IPS-20b (cell line): ENCODE measurements around the gene ZNF407.
A peak's percentile ranks its signal among the peaks of the same experiment; 100 is the strongest.

Experiments
- H3K27ac ChIP-seq: one replicate; pipeline ENCODE4 v1.5.1; 2013; ENCODE audit warnings: low read length
- H3K27me3 ChIP-seq: 2 replicates; pipeline ENCODE4 v1.6.1; 2013; ENCODE audit warnings: mild to moderate bottlenecking, low read length, inconsistent platforms; ENCODE audit not compliant: insufficient read depth
- H3K36me3 ChIP-seq: 2 replicates; pipeline ENCODE4 v1.6.1; 2013; ENCODE audit warnings: low read depth, mild to moderate bottlenecking, inconsistent platforms, low read length, moderate library complexity; ENCODE audit not compliant: insufficient read depth
- H3K4me1 ChIP-seq: 2 replicates; pipeline ENCODE4 v1.6.1; 2013; ENCODE audit warnings: mild to moderate bottlenecking, control low read depth, inconsistent platforms, low read length, moderate library complexity; ENCODE audit not compliant: insufficient read depth
- H3K4me3 ChIP-seq: 2 replicates; pipeline ENCODE4 v1.5.1; 2013; ENCODE audit warnings: mild to moderate bottlenecking, low read length, inconsistent platforms
- H3K9ac ChIP-seq: 2 replicates; pipeline ENCODE4 v1.6.1; 2013; ENCODE audit warnings: low read depth, mild to moderate bottlenecking, inconsistent platforms, low read length, moderate library complexity
- H3K9me3 ChIP-seq: 2 replicates; pipeline ENCODE4 v1.6.1; 2013; ENCODE audit warnings: mild to moderate bottlenecking, low read depth, low read length, inconsistent platforms; ENCODE audit not compliant: insufficient read depth

ZNF407 gene, protein sequence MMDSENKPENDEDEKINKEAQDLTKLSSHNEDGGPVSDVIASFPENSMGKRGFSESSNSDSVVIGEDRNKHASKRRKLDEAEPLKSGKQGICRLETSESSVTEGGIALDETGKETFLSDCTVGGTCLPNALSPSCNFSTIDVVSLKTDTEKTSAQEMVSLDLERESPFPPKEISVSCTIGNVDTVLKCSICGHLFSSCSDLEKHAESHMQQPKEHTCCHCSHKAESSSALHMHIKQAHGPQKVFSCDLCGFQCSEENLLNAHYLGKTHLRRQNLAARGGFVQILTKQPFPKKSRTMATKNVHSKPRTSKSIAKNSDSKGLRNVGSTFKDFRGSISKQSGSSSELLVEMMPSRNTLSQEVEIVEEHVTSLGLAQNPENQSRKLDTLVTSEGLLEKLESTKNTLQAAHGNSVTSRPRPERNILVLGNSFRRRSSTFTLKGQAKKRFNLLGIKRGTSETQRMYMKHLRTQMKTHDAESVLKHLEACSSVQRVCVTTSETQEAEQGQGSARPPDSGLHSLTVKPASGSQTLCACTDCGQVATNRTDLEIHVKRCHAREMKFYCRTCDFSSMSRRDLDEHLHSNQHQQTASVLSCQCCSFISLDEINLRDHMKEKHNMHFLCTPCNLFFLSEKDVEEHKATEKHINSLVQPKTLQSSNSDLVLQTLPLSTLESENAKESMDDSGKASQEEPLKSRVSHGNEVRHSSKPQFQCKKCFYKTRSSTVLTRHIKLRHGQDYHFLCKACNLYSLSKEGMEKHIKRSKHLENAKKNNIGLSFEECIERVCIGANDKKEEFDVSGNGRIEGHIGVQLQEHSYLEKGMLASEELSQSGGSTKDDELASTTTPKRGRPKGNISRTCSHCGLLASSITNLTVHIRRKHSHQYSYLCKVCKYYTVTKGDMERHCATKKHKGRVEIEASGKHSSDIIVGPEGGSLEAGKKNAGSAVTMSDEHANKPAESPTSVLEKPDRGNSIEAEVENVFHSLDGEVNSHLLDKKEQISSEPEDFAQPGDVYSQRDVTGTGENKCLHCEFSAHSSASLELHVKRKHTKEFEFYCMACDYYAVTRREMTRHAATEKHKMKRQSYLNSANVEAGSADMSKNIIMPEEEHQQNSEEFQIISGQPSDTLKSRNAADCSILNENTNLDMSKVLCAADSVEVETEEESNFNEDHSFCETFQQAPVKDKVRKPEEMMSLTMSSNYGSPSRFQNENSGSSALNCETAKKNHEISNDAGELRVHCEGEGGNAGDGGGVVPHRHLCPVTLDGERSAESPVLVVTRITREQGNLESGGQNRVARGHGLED (N-terminal part only)

DNA sequence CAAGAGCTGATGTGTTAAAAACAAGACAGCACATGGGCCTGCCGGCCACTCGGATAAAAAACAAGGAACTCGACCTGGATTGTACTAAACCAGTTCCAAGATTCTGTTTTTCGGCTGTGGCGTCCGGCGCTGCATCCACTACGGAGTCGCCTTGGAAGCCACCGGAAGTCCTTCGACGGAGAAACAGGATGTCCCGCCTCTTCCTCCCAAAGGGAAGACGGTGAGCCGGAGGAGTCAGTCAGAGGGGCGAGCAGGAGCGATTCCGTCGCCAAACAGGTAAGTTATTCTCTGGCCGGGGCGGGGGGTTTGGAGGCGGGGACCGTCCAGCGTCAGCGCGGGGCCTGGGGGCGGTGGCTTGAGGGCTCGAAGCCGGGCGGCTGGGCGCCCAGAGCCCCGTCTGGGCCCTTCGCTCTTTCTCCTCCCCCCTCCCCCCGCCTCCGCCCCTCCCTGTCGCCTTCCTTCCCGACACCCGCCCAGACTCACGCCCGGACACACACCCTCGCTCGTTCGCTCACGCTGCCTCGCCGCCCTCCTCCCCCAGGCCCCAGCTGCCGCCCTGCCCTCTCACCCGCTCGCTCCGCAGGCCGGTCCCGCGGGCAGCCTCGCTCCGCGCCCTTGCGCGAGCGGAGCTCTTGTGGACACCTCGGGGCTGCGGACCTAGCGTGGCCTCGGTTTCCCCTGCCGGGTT lies at the start of gene ZNF407:
ZNF407 (plus strand) TSS at position 209 of the 688 bp plus-strand sequence. CDS start 33,150 bp downstream, outside the sequence.
- H3K9ac ChIP-seq: peak within 1 kb of the TSS; percentile 95
- H3K9me3 ChIP-seq: no peaks in the 10 kb centered on the region
- H3K27me3 ChIP-seq: peaks cover 12% of the 10 kb centered on the region
- H3K4me3 ChIP-seq: peak within 1 kb of the TSS; percentile 89
- peaks cover 6% of the 10 kb centered on the region for H3K4me1 ChIP-seq
- H3K27ac ChIP-seq: peak within 1 kb of the TSS; percentile 81
- H3K36me3 ChIP-seq: peaks cover 10% of the 10 kb centered on the region; the same call in 1 of the 2 replicates

DNA sequence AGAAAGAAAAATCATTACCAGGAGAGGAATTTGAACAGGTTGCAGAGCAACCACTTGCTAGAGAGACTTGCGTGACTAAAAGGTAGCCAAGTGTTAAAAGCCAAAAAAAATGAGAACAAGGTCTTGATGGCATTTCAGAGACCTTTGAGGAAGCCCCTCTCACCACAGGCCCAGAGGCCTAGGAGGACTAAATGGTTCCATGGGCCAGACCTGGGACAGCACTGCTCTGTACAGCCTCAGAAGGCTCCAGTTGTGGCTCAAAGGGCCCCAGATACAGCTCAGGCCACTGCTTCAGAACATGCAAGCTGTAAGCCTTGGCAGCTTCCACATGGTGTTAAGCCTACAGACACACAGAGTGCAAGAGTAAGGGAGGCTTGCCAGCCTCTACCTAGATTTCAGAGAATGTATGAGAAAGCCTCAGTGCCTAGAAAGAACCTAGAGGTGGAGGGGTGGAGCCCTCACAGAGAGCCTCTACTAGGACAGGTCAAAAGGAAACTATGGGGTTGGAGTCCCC lies 48.0 kb upstream of the ZNF407 start:
- no peaks in the 10 kb centered on the region for H3K4me1 ChIP-seq
- H3K4me3 ChIP-seq: no peak overlapping the region
- H3K9ac ChIP-seq: no peak overlapping the region
- peaks cover 33% of the 10 kb centered on the region for H3K9me3 ChIP-seq
- 0 out of 2 replicates have a peak, but pooled peaks cover 5% of the 10 kb centered on the region for H3K27me3 ChIP-seq
- no peaks in the 10 kb centered on the region for H3K36me3 ChIP-seq
- no peak overlapping the region for H3K27ac ChIP-seq

DNA sequence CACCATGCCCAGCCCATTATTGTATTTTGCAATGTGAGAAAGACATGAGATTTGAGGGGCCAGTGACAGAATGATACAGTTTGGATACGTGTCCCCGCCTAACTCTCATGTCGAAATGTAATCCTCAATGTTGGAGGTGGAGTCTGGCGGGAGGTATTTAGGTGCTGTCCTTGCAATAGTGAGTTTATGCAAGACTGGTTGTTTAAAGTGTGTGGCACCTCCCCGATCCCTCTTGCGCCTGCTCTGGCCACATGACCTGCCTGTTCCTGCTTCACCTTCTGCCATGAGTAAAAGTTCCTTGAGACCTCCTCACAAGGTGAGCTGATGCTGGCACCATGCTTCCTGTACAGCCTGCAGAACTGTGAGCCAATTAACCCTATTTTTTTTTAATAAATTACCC lies 46.8 kb upstream of the ZNF407 start:
- H3K36me3 ChIP-seq: no peaks in the 10 kb centered on the region
- no peak overlapping the region for H3K4me3 ChIP-seq
- H3K4me1 ChIP-seq: no peaks in the 10 kb centered on the region
- H3K27ac ChIP-seq: no peak overlapping the region
- 0 out of 2 replicates have a peak, but pooled peaks cover 5% of the 10 kb centered on the region for H3K27me3 ChIP-seq
- peaks cover 33% of the 10 kb centered on the region for H3K9me3 ChIP-seq
- H3K9ac ChIP-seq: no peak overlapping the region

DNA sequence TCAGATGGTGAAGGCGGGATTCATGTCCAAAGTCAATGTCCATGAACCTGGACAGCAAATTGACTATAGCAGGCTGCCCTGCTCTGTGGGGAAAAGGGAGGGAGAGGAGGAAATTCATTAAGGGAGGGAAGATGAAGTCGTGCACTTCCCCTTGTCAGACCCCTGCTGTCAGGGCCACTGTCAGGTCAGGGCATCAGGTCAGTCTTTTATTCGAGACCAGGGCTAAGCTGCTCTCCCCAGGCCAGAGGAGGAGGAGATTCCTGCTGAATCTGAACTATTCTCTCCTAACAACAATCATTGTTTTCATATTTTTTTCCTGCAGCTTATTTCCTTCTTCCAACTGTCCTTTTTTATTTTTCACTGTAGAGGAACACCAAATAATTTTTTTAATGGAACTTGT lies 46.2 kb upstream of the ZNF407 start:
- no peaks in the 10 kb centered on the region for H3K4me1 ChIP-seq

DNA sequence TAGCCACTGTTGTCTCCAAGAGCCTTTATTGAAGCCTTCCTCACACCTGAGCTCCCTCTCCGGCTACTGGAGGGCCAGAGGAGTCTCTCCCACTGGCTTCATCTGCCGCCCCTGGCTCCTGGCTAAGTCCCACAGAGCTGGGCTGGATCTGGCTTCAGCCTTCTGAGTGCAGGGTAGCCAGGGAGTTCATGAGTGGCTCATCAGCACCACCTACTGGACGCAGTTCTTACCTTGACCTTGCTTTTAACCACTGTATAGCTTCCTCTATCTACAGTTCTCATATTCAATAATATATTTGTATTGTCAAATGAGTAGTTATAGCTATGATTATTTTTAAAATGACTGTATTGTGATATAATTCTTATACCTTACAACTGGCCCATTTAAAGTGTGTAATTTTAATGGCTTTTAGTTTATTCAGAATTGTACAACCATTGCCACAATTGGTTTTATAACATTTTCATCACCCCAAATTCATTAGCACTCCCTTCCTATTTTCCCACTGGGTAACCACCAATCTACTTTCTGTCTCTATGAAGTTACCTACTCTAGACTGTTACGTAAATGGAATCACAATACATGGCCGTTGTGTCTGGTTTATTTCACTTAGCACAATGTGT lies 45.6 kb upstream of the ZNF407 start:
- Histone ChIP-seq H3K4me1 (no peaks in the 10 kb centered on the region), H3K9me3 (peaks cover 31% of the 10 kb centered on the region), H3K4me3 (no peak overlapping the region), H3K9ac (no peak overlapping the region), H3K27me3 (0 out of 2 replicates have a peak, but pooled peaks cover 5% of the 10 kb centered on the region), H3K27ac (no peak overlapping the region), H3K36me3 (no peaks in the 10 kb centered on the region)

More for the DNA sequence above, 46.2 kb upstream of the ZNF407 start:
- Histone ChIP-seq H3K27me3 (0 out of 2 replicates have a peak, but pooled peaks cover 5% of the 10 kb centered on the region), H3K9me3 (peaks cover 33% of the 10 kb centered on the region), H3K36me3 (no peaks in the 10 kb centered on the region), H3K9ac (no peak overlapping the region), H3K4me3 (no peak overlapping the region), H3K27ac (no peak overlapping the region)

DNA sequence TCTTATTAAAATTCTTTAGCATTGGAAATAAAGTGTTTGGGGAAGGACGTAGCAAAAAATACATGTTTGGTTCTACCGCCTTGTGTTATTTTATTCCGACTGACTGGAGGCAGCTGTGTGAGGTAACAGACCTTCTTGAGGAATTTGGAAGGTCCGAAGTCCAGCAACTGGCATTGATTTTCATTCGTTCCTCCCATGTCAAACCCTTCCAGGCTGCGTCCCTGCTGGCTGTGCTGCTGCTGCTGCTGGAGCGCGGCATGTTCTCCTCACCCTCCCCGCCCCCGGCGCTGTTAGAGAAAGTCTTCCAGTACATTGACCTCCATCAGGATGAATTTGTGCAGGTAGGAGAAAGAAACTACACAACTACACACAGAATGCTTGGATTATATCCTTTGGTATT lies 41.5 kb upstream of the ZNF407 start:
- Histone ChIP-seq H3K27me3 (0 out of 2 replicates have a peak, but pooled peaks cover 5% of the 10 kb centered on the region), H3K9me3 (no peaks in the 10 kb centered on the region), H3K27ac (no peak overlapping the region), H3K36me3 (no peaks in the 10 kb centered on the region), H3K9ac (no peak overlapping the region), H3K4me1 (no peaks in the 10 kb centered on the region), H3K4me3 (no peak overlapping the region)

DNA sequence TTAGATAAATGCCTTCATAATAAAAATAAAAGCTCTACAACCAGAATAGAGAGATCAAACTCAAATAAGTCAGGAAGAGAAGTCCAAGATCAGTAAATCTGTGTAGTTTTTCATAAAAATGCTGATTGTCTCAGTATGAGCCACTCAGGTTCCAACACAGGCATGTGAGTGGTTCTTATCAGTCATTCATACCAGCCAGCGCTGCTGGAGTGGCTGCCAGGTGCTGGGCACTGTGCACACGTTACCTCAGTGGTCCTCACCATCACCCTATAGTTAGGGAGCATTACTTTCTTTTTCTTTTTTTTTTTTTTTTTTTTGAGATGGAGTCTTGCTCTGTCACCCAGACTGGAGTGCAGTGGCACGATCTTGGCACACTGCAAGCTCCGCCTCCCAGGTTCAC lies 39.6 kb upstream of the ZNF407 start:
- H3K9ac ChIP-seq: no peak overlapping the region
- H3K9me3 ChIP-seq: no peaks in the 10 kb centered on the region
- H3K4me3 ChIP-seq: no peak overlapping the region
- H3K27ac ChIP-seq: no peak overlapping the region
- H3K36me3 ChIP-seq: no peaks in the 10 kb centered on the region
- H3K27me3 ChIP-seq: 0 out of 2 replicates have a peak, but pooled peaks cover 5% of the 10 kb centered on the region
- no peaks in the 10 kb centered on the region for H3K4me1 ChIP-seq

DNA sequence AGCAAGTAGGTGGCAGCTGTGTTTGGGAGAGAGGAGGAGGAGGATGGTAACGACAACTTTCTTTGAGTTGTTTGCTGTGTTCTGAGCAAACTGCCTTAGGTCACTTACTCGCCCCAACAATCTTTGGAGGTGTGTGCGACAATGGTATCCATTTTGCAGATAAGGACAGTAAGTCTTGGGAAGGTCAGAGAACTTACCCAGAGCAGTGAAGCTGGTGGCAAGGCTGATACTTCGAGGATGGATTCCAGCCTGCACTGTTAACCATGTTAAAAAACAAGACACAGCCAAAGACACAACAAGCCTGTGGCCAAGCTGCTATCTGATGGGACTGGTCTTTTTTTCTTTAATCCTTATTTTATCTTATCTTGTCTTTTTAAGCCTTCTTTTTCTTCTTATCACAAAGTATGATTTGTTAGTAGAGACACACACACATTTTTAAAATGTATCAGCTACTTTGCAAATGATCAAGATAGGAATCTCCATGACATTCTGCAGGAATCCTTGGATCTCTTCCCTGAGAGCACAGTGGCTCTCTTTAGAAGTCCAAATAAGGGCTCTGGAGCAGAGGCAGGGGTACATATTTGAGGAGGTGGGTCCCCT lies 35.4 kb upstream of the ZNF407 start:
- H3K36me3 ChIP-seq: no peaks in the 10 kb centered on the region
- peaks cover 24% of the 10 kb centered on the region for H3K9me3 ChIP-seq
- no peaks in the 10 kb centered on the region for H3K27me3 ChIP-seq
- H3K9ac ChIP-seq: no peak overlapping the region
- no peak overlapping the region for H3K4me3 ChIP-seq
- H3K27ac ChIP-seq: no peak overlapping the region
- no peaks in the 10 kb centered on the region for H3K4me1 ChIP-seq

DNA sequence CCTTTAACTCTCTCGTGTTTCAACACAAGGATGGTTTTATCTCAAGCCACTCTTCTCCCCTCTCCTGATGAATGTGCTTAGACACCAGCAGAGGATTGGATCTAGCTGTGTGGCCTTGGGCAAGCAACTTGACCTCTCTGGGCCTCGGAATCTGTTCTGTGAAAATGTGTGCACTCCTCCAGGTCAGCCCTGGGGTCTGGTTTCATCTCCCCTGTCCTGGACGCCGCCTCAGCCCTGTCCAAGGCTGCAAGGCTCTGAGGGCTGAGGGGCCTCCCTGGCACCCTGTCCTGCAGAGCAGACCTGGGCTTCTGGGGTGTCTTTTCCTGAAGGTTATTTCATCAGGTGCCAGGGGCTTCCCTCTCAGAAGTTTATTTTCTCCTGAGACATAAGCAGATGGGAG lies 34.9 kb upstream of the ZNF407 start:
- H3K9me3 ChIP-seq: peaks cover 29% of the 10 kb centered on the region
- no peak overlapping the region for H3K27ac ChIP-seq
- no peaks in the 10 kb centered on the region for H3K4me1 ChIP-seq
- H3K36me3 ChIP-seq: no peaks in the 10 kb centered on the region
- H3K9ac ChIP-seq: no peak overlapping the region
- no peaks in the 10 kb centered on the region for H3K27me3 ChIP-seq
- H3K4me3 ChIP-seq: no peak overlapping the region

DNA sequence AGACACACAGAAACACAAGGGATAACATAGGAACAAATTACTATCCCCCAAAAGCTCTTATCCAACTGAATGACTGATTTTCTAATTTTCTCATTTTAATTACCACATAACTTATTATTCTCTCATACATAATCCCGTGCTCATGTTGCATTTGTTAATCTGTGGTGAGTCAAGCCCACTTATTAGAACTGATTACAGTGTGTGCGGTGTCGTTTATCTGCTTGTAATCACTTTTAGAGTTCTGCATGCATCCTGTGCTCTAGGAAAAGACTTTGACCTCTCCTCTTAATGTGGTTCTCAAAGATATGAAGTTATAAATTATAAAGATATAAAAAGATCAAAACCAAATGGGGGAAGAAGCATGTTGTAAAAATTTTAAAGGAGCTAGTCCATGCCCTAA lies 33.7 kb upstream of the ZNF407 start:
- no peak overlapping the region for H3K4me3 ChIP-seq
- H3K9me3 ChIP-seq: peaks cover 34% of the 10 kb centered on the region
- no peaks in the 10 kb centered on the region for H3K36me3 ChIP-seq
- no peaks in the 10 kb centered on the region for H3K4me1 ChIP-seq
- no peaks in the 10 kb centered on the region for H3K27me3 ChIP-seq
- H3K27ac ChIP-seq: no peak overlapping the region
- H3K9ac ChIP-seq: no peak overlapping the region
